GF-D8 (cell line): ENCODE results near the gene CDC42.

Experiments
- DNase-seq: peaks from one replicate; lab custom pipeline; 2025; lab: John Stamatoyannopoulos, UW

The CDC42 gene

GRCh38 chr1:22110016-22110415 lies 57.5 kb downstream of the CDC42 start:
- no peak for DNase-seq

GRCh38 chr1:22111115-22111514 lies 58.6 kb downstream of the CDC42 start:
- no peak for DNase-seq

- no peak for DNase-seq
Measured at GRCh38 chr1:22111620-22112019, 59.1 kb downstream of the CDC42 start.

GRCh38 chr1:22112554-22112953 lies 60.0 kb downstream of the CDC42 start:
- no peak for DNase-seq

GRCh38 chr1:22114083-22115012 lies 61.8 kb downstream of the CDC42 start:
- DNase-seq: no peak

- DNase-seq: no peak
Measured at GRCh38 chr1:22115286-22115685, 62.8 kb downstream of the CDC42 start.

GRCh38 chr1:22117238-22117637 lies 64.7 kb downstream of the CDC42 start:
- DNase-seq: no peak

- no peak for DNase-seq
Measured at GRCh38 chr1:22117851-22118250, 65.3 kb downstream of the CDC42 start.

- DNase-seq: no peak
Measured at GRCh38 chr1:22118291-22118992, 65.9 kb downstream of the CDC42 start.

GRCh38 chr1:22119626-22120468 lies 67.3 kb downstream of the CDC42 start:
- no peak for DNase-seq

- no peak for DNase-seq
Measured at GRCh38 chr1:22120469-22120790, 67.9 kb downstream of the CDC42 start.

GRCh38 chr1:22121421-22121911 lies 69.0 kb downstream of the CDC42 start:
- no peak for DNase-seq

GRCh38 chr1:22122273-22123070 lies 70.0 kb downstream of the CDC42 start:
- no peak for DNase-seq

- no peak for DNase-seq
Measured at GRCh38 chr1:22123071-22123390, 70.5 kb downstream of the CDC42 start.

GRCh38 chr1:22123901-22124404 lies 71.4 kb downstream of the CDC42 start:
- DNase-seq: no peak

GRCh38 chr1:22124592-22125229 lies 72.2 kb downstream of the CDC42 start:
- DNase-seq: no peak

- DNase-seq: no peak
Measured at GRCh38 chr1:22126531-22126930, 74.0 kb downstream of the CDC42 start.

GRCh38 chr1:22127248-22127647 lies 74.7 kb downstream of the CDC42 start:
- DNase-seq: no peak

- DNase-seq: no peak
Measured at GRCh38 chr1:22127731-22128130, 75.2 kb downstream of the CDC42 start.

GRCh38 chr1:22128392-22128791 lies 75.9 kb downstream of the CDC42 start:
- no peak for DNase-seq
